ENCODE results near the gene MAN1B1. TPM values are rescaled to one million over a fixed set of nuclear protein-coding genes. Genes with fewer than 3 reads are reported as not detected.

Gene MAN1B1
- total and polyA plus RNA-seq, 4 donors = 19.9 to 31.8 (median 26.5) TPM

- 92% methylated on average over 14 of the region's 14 CpGs for WGBS
These were observed 12.4 kb downstream of the MAN1B1 start for GRCh38 chr9:137099231-137099630.

GRCh38 chr9:137103206-137103999, 16.6 kb downstream of the MAN1B1 start:
- TF ChIP-seq SP1 (IDR thresholded peaks at IDR 0.05) (no peak), CTCF (IDR thresholded peaks at IDR 0.05; ENCODE audit: low read depth, low read length, missing input control) (no peak), REST (IDR thresholded peaks at IDR 0.05) (no peak), FOXA1 (IDR thresholded peaks at IDR 0.05) (no peak), JUND (IDR thresholded peaks at IDR 0.05) (no peak), FOXA2 (IDR thresholded peaks at IDR 0.05) (no peak), HNF4G (IDR thresholded peaks at IDR 0.05) (no peak), HNF4A (conservative IDR thresholded peaks at IDR 0.05) (no peak), RAD21 (IDR thresholded peaks at IDR 0.05) (no peak), EGR1 (IDR thresholded peaks at IDR 0.05; ENCODE audit: low read depth in 2 of 2) (no peak), GABPA (IDR thresholded peaks at IDR 0.05 in 1 of 2, conservative IDR thresholded peaks at IDR 0.05 in 1 of 2) (no peak), MAX (IDR thresholded peaks at IDR 0.05) (no peak), RXRA (IDR thresholded peaks at IDR 0.05) (no peak), NR2F2 (IDR thresholded peaks at IDR 0.05) (no peak), ZBTB33 (IDR thresholded peaks at IDR 0.05) (no peak), YY1 (IDR thresholded peaks at IDR 0.05) (no peak), ATF3 (IDR thresholded peaks at IDR 0.05) (no peak)
- H3K36me3 ChIP-seq (ENCODE audit: control insufficient read depth in 4 of 4, insufficient read depth in 3 of 4, low read depth in 1 of 4, low read length in 3 of 4) = peaks cover 7 to 72% (median 35%) of the 10 kb centered on the region in 4 donors
- 94% methylated on average over 37 of the region's 37 CpGs for WGBS
- no peak overlapping the region for H3K4me3 ChIP-seq (ENCODE audit: low read depth in 1 of 3, low read length in 3 of 3)
- H3K27ac ChIP-seq (ENCODE audit: low read depth in 1 of 2, low read length in 2 of 2) = no peak overlapping the region
- no peak overlapping the region for H3K9ac ChIP-seq (ENCODE audit: low read depth in 1 of 2, low read length in 2 of 2)
- no peaks in the 10 kb centered on the region for H3K27me3 ChIP-seq (ENCODE audit: control insufficient read depth in 4 of 4, insufficient read depth in 4 of 4, low read length in 3 of 4)
- H3K9me3 ChIP-seq (ENCODE audit: control insufficient read depth in 4 of 4, low read length in 3 of 4) = no peaks in the 10 kb centered on the region
- no peak for DNase-seq (ENCODE audit: low spot score)
- H3K4me1 ChIP-seq (ENCODE audit: control insufficient read depth in 4 of 4, insufficient read depth in 4 of 4, low read length in 3 of 4) = no peaks in the 10 kb centered on the region

More at GRCh38 chr9:137099231-137099630, 12.4 kb downstream of the MAN1B1 start:
- H3K4me3 ChIP-seq (ENCODE audit: low read depth in 1 of 3, low read length in 3 of 3) = no peak overlapping the region
- no peaks in the 10 kb centered on the region for H3K4me1 ChIP-seq (ENCODE audit: control insufficient read depth in 4 of 4, insufficient read depth in 4 of 4, low read length in 3 of 4)
- H3K27ac ChIP-seq (ENCODE audit: low read depth in 1 of 2, low read length in 2 of 2) = no peak overlapping the region
- H3K9ac ChIP-seq (ENCODE audit: low read depth in 1 of 2, low read length in 2 of 2) = no peak overlapping the region
- no peak for TF ChIP-seq RXRA (IDR thresholded peaks at IDR 0.05)
- no peak for TF ChIP-seq MAX (IDR thresholded peaks at IDR 0.05)
- TF ChIP-seq FOXA1 (IDR thresholded peaks at IDR 0.05) = no peak
- no peak for TF ChIP-seq YY1 (IDR thresholded peaks at IDR 0.05)
- TF ChIP-seq NR2F2 (IDR thresholded peaks at IDR 0.05) = no peak
- TF ChIP-seq HNF4G (IDR thresholded peaks at IDR 0.05) = no peak
- H3K36me3 ChIP-seq (ENCODE audit: control insufficient read depth in 4 of 4, insufficient read depth in 3 of 4, low read depth in 1 of 4, low read length in 3 of 4) = peaks cover 2 to 70% (median 38%) of the 10 kb centered on the region in 4 donors
- no peaks in the 10 kb centered on the region for H3K9me3 ChIP-seq (ENCODE audit: control insufficient read depth in 4 of 4, low read length in 3 of 4)
- H3K27me3 ChIP-seq (ENCODE audit: control insufficient read depth in 4 of 4, insufficient read depth in 4 of 4, low read length in 3 of 4) = no peaks in the 10 kb centered on the region
- DNase-seq (ENCODE audit: low spot score) = no peak
